Heart left ventricle (tissue), 16 donors: Measurements from ENCODE around the gene KTN1. TPM values are rescaled to one million over a fixed set of nuclear protein-coding genes. Genes with fewer than 3 reads are reported as not detected.

ENCODE experiments used
- ATAC-seq, 4 donors: fragments of 200-7000 bp; cut with Tn5 transposase; one replicate each; pipeline ENCODE4 v1.9.1; 2020 to 2022; ENCODE audit warnings: moderate library complexity in 4 of 4, mild to moderate bottlenecking in 3 of 4, moderate number of reproducible peaks in 1 of 4
- DNase-seq, 5 donors: peaks; one replicate each; pipeline ENCODE4 v3.0.0-alpha.2; 2020
- H3K27ac ChIP-seq, 12 donors: fragments of 200-600 bp; sonication (generic) in 4 of 12; one replicate each; pipeline versions ENCODE4 v1.5.0 to v1.8.0; 2016 to 2022; ENCODE audit warnings: mild to moderate bottlenecking in 2 of 12
- H3K27me3 ChIP-seq, 9 donors: fragments of 200-600 bp; sonication (generic) in 2 of 9; one replicate each; pipeline versions ENCODE4 v1.5.1 to v1.8.0; 2016 to 2022; ENCODE audit warnings: mild to moderate bottlenecking in 3 of 9
- H3K36me3 ChIP-seq, 9 donors: fragments of 200-600 bp; sonication (generic) in 2 of 9; one replicate each; pipeline versions ENCODE4 v1.5.0 to v1.8.0; 2018 to 2022; ENCODE audit warnings: mild to moderate bottlenecking in 2 of 9
- H3K4me1 ChIP-seq, 12 donors: fragments of 200-600 bp; sonication (generic) in 4 of 12; one replicate each; pipeline versions ENCODE4 v1.5.0 to v1.8.0; 2016 to 2022; ENCODE audit warnings: mild to moderate bottlenecking in 3 of 12
- H3K4me3 ChIP-seq, 12 donors: fragments of 200-600 bp; sonication (generic) in 4 of 12; one replicate each; pipeline versions ENCODE4 v1.5.0 to v1.8.0; 2017 to 2022; ENCODE audit warnings: mild to moderate bottlenecking in 9 of 12, moderate library complexity in 4 of 12
- H3K9me3 ChIP-seq, 12 donors: fragments of 200-600 bp; sonication (generic) in 4 of 12; one replicate each; pipeline versions ENCODE4 v1.5.0 to v1.8.0; 2016 to 2022; ENCODE audit warnings: mild to moderate bottlenecking in 1 of 12
- POLR2A ChIP-seq, 2 donors: fragments of 450-650 bp; IDR thresholded peaks; one replicate each; pipeline ENCODE4 v1.6.1; 2017; ENCODE audit warnings: antibody characterized with exemption in 2 of 2, mild to moderate bottlenecking in 2 of 2, moderate library complexity in 2 of 2
- WGBS, 4 donors: extraction: QIAGEN DNeasy Blood & Tissue Kit in 2 of 4; methylation state at CpG; one replicate each; pipeline versions ENCODE4 v1.1.5 to v1.1.7; 2013 to 2018; 5-methylcytosine and 5-hydroxymethylcytosine counted together
- intact Hi-C, 10 donors: fragments of 100-400 bp; cut with DNase I; formaldehyde crosslinking; loops; one replicate each; pipeline versions ENCODE4 v1.11.1 to v1.14.2; 2022
- polyA plus RNA-seq, 2 donors: library from polyadenylated mRNA; stranded (reverse); fragments of 200-250 nt; gene quantifications; one replicate each; pipeline ENCODE4 v1.2.3, GENCODE V29; 2013
- total RNA-seq, 9 donors: library from RNA; depleted of rRNA in 2 of 9; stranded (reverse); fragments of >200 nt in 2 of 9; fragmentation: NEBNext Ultra II Directional in 3 of 9; extraction: Animal tissue kit (Norgen Biotek cat#: 25700) in 3 of 9; gene quantifications; one replicate each; pipeline versions ENCODE4 v1.1.0 to v1.2.4, GENCODE V29; 2016 to 2023
- TF ChIP-seq, protein P1 (sequence below), 12 donors: fragments of 200-600 bp; sonication (generic) in 4 of 12; IDR thresholded peaks; one replicate each; pipeline versions ENCODE4 v1.5.0 to v1.8.0; 2018 to 2022; ENCODE audit warnings: antibody characterized with exemption in 12 of 12, mild to moderate bottlenecking in 5 of 12
- donor health status: ischemic (EF 13 %, LVEDD 7.1; RV severe dilation, severe dysfunction).
- donor health status: healthy with polysubstance abuse.
- donor health status: DM: no; HTN: yes; CAD: no.
- donor health status: DM: no; HTN: no; CAD: no.
- donor health status: ischemic (EF 25% LVEDD 6.9; RV normal size, moderate dysfunction).
- donor health status: ischemic (EF 25% LVEDD 5.7; RV mildly dilated, moderate dysfunction).
- donor health status: healthy.
- donor health status: DM: yes; HTN: yes; CAD: no.
- donor health status: ischemic (EF 35%, LVEDD 5.7; RV mildly dilated, moderate dysfunction).
- donor health status: nonischemic (EF 11% LVEDD 7.7; RV severe dilation, severe dysfunction).
- donor health status: DM: yes; HTN: yes; CAD: no.
- donor health status: PGD.
- donor health status: ischemic (EF 29% LVEDD 5.4; RV normal size, mild dysfunction).
- donor health status: nonischemic (EF 23%, LVEDD 6.1; RV moderate dilation, normal function).

KTN1 gene
- total and polyA plus RNA-seq, 11 donors = 150 to 340 (median 249) TPM

DNA sequence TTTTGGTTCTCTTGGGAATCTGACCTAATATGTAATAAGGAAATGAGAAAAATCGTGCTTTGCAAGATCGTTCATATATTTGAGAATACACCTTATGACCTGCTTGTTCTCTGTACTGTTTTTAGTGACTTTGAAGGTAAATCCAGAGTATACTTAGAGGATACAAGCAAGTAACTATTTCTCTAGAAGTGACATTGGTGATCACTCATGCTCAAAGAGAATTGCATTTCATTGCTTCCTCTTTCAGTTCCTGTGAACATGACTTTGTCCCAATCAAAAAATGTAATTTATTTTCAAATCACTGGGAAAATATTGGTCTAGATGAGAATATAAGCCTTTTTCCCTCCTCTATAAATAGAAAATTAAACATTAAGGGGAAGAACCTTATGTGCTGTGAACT lies 2.7 kb downstream of the KTN1 start:
- ATAC-seq (no peak), DNase-seq (no peak)
- Histone ChIP-seq H3K27me3 (no peaks in the 10 kb centered on the region), H3K27ac (peak overlapping the region in 6 of 12 donors; percentile 1 to 99 (median 13)), H3K4me3 (peak overlapping the region in 3 of 12 donors; percentile 19 to 98 (median 78)), H3K36me3 (no peaks in the 10 kb centered on the region), H3K4me1 (peaks cover 16 to 76% (median 62%) of the 10 kb centered on the region in 12 donors), H3K9me3 (no peaks in the 10 kb centered on the region)
- WGBS, 4 donors = 10 to 21% (median 16%) methylated on average over 2 of the region's 2 CpGs
- intact Hi-C loops = loop anchor here in 6 of 10 donors (5.0 to 10.0 kb wide), 6 partner anchors 40 to 310 kb away; partner anchors contain the start of gene FBXO34 (in 1 of the 6)
- TF ChIP-seq POLR2A (IDR thresholded peaks at IDR 0.05) = no peak

DNA sequence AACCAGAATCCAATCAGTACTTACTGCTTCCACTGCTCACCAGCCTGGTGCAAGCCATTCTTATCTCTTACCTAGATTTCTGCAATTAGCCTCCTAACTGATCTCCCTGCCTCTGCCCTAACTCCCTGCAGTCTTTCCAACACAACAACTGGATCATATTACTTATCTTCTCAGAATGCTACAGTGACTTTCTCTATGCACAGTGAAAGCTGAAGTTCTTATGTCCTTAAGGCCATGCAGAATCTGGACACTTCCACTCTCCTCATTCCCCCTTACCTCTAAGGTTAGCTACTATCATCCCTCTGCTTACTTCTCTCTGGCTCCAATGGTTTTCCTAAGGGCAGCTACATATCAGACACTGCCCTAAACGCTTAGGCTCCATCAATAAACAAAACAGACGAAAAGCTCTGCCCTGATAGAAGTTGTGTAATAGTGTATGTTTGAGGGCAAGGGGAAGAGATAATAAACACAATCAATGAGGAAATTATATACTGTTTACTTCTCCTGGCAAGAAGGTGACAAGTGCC lies 4.0 kb downstream of the KTN1 start:
- H3K4me3 ChIP-seq = peak overlapping the region in 1 of 12 donors; percentile 4
- no peak for DNase-seq
- no peaks in the 10 kb centered on the region for H3K9me3 ChIP-seq
- H3K27me3 ChIP-seq = no peaks in the 10 kb centered on the region
- peaks cover 16 to 81% (median 74%) of the 10 kb centered on the region in 12 donors for H3K4me1 ChIP-seq
- H3K36me3 ChIP-seq = no peaks in the 10 kb centered on the region
- H3K27ac ChIP-seq = peak overlapping the region in 6 of 12 donors; percentile 1 to 99 (median 29)
- TF ChIP-seq, protein P1, sequence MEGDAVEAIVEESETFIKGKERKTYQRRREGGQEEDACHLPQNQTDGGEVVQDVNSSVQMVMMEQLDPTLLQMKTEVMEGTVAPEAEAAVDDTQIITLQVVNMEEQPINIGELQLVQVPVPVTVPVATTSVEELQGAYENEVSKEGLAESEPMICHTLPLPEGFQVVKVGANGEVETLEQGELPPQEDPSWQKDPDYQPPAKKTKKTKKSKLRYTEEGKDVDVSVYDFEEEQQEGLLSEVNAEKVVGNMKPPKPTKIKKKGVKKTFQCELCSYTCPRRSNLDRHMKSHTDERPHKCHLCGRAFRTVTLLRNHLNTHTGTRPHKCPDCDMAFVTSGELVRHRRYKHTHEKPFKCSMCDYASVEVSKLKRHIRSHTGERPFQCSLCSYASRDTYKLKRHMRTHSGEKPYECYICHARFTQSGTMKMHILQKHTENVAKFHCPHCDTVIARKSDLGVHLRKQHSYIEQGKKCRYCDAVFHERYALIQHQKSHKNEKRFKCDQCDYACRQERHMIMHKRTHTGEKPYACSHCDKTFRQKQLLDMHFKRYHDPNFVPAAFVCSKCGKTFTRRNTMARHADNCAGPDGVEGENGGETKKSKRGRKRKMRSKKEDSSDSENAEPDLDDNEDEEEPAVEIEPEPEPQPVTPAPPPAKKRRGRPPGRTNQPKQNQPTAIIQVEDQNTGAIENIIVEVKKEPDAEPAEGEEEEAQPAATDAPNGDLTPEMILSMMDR (IDR thresholded peaks at IDR 0.05) = no peak
- TF ChIP-seq POLR2A (IDR thresholded peaks at IDR 0.05) = no peak
- no peak for ATAC-seq
- intact Hi-C loops = loop anchor here in 6 of 10 donors (5.0 to 10.0 kb wide), 6 partner anchors 38 to 312 kb away; partner anchors contain the start of gene FBXO34 (in 1 of the 6)
- 38 to 48% (median 46%) methylated on average over 2 of the region's 2 CpGs for WGBS, 4 donors

DNA sequence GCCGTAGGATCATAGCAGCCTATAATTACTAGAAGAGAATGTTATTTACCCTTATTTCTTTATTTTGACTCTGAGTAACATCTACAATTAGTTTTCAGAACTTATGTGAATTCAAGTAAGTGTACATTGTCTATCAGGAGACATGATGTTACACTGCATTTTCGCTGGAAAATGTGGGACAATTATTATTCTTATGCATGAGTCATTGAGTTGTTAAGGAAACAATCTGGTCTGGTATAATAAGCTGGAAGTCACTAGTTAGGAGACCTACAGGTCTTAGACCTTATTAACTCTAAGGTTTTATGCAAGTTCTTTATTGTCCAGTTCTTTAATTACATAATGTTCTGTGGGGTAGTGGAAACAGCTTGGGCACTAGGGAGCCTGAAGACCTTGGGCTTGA lies 5.8 kb downstream of the KTN1 start:
- no peaks in the 10 kb centered on the region for H3K27me3 ChIP-seq
- 54 to 66% (median 56%) methylated on average over 2 of the region's 2 CpGs for WGBS, 4 donors
- intact Hi-C loops = loop anchor here in 2 of 10 donors (10.0 kb wide), 2 partner anchors 59 to 89 kb away; no protein-coding TSS in a partner anchor
- TF ChIP-seq POLR2A (IDR thresholded peaks at IDR 0.05) = no peak
- TF ChIP-seq, protein P1 (IDR thresholded peaks at IDR 0.05) = no peak
- no peaks in the 10 kb centered on the region for H3K36me3 ChIP-seq
- DNase-seq = no peak
- no peak for ATAC-seq
- peak overlapping the region in 3 of 12 donors; percentile 2 to 25 (median 6) for H3K27ac ChIP-seq
- peaks cover 16 to 93% (median 74%) of the 10 kb centered on the region in 12 donors for H3K4me1 ChIP-seq
- no peaks in the 10 kb centered on the region for H3K9me3 ChIP-seq
- H3K4me3 ChIP-seq = no peak overlapping the region

DNA sequence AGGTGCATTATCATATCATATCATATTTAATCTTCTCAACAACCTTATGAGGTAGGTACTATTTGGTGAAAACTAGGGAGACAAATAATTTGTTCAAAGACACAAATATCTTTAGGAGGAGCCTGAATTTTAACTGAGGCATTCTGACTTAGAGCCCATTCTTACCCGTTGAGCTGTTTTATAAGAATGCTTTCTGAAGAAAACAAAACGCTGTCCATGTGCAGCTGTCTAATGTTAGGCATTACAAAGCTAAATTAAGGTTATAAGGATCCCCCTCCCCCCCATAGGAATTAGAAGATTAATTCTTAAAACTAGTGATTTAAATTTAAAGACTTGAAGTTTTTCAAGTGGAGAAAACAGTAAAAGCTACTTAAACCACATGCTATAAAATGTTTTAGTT lies 6.4 kb downstream of the KTN1 start:
- TF ChIP-seq, protein P1 (IDR thresholded peaks at IDR 0.05) = no peak
- no peak for TF ChIP-seq POLR2A (IDR thresholded peaks at IDR 0.05)
- no peak for ATAC-seq
- intact Hi-C loops = loop anchor here in 2 of 10 donors (10.0 kb wide), 2 partner anchors 58 to 88 kb away; no protein-coding TSS in a partner anchor
- H3K4me3 ChIP-seq = no peak overlapping the region
- no peaks in the 10 kb centered on the region for H3K9me3 ChIP-seq
- peaks cover 16 to 93% (median 73%) of the 10 kb centered on the region in 12 donors for H3K4me1 ChIP-seq
- H3K27me3 ChIP-seq = no peaks in the 10 kb centered on the region
- DNase-seq = no peak
- peak overlapping the region in 3 of 12 donors; percentile 2 to 25 (median 6) for H3K27ac ChIP-seq
- WGBS, 4 donors = 31 to 36% (median 32%) methylated on average over 2 of the region's 2 CpGs
- no peaks in the 10 kb centered on the region for H3K36me3 ChIP-seq
